ENCODE results near the gene CENPE.

DNA sequence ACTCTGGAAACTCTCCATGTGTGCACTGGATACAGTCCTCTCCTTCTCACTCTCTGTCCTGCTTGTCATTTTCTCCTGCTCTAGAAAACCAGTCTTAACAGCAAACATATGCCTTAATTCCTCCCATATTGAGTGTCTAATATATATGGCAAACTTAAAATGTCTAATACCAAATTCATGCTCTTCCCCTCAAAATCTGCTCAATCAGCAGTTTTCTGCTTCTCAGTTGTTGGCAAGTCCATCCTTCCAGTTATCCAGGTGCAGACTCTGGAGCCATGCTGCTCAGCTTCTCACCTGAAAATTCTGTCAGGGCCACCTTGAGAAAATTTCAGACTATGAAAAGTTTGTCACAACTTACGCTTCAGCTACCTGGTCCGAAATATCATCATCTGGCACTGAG is 3.1 kb upstream of the CENPE start:
- TF ChIP-seq, protein P1, sequence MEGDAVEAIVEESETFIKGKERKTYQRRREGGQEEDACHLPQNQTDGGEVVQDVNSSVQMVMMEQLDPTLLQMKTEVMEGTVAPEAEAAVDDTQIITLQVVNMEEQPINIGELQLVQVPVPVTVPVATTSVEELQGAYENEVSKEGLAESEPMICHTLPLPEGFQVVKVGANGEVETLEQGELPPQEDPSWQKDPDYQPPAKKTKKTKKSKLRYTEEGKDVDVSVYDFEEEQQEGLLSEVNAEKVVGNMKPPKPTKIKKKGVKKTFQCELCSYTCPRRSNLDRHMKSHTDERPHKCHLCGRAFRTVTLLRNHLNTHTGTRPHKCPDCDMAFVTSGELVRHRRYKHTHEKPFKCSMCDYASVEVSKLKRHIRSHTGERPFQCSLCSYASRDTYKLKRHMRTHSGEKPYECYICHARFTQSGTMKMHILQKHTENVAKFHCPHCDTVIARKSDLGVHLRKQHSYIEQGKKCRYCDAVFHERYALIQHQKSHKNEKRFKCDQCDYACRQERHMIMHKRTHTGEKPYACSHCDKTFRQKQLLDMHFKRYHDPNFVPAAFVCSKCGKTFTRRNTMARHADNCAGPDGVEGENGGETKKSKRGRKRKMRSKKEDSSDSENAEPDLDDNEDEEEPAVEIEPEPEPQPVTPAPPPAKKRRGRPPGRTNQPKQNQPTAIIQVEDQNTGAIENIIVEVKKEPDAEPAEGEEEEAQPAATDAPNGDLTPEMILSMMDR (IDR thresholded peaks at IDR 0.05) = no peak
- no peak for TF ChIP-seq POLR2A (IDR thresholded peaks at IDR 0.05)
- no peak for TF ChIP-seq EP300 (IDR thresholded peaks at IDR 0.05)

Measured in tibial nerve (tissue), 4 donors.